B cell (primary cell): ENCODE measurements around the gene USP44.

Experiments
- EZH2 ChIP-seq: IDR thresholded peaks from 2 replicates; pipeline ENCODE4 v1.6.1; 2012; ENCODE audit warnings: borderline replicate concordance, low read depth, mild to moderate bottlenecking, moderate library complexity, low read length; ENCODE audit not compliant: insufficient read depth, poor library complexity, severe bottlenecking
- TF ChIP-seq, protein P1 (sequence below): fragments of 200-600 bp; IDR thresholded peaks from one replicate; pipeline ENCODE4 v1.8.0; 2022; ENCODE audit warnings: antibody characterized with exemption, mild to moderate bottlenecking

DNA sequence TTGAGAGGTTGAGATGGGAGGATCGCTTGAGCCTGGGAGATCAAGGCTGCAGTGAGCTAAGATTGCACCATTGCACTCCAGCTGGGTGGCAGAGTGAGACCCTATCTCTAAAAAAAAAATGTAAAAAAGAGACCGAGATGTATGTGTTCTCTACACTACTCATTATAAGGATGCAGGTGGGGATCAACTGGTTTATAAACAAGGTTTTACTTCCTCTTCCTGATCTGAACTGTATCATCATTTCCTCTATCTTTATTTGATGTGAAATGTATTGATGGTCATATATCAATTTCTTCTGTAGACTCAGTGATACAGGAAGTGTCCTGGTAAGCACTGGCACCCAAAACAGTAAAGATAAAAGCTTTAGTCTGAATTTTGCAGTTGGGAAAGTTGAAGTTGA lies 20.1 kb upstream of the USP44 start:
- TF ChIP-seq, protein P1, sequence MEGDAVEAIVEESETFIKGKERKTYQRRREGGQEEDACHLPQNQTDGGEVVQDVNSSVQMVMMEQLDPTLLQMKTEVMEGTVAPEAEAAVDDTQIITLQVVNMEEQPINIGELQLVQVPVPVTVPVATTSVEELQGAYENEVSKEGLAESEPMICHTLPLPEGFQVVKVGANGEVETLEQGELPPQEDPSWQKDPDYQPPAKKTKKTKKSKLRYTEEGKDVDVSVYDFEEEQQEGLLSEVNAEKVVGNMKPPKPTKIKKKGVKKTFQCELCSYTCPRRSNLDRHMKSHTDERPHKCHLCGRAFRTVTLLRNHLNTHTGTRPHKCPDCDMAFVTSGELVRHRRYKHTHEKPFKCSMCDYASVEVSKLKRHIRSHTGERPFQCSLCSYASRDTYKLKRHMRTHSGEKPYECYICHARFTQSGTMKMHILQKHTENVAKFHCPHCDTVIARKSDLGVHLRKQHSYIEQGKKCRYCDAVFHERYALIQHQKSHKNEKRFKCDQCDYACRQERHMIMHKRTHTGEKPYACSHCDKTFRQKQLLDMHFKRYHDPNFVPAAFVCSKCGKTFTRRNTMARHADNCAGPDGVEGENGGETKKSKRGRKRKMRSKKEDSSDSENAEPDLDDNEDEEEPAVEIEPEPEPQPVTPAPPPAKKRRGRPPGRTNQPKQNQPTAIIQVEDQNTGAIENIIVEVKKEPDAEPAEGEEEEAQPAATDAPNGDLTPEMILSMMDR, result no peak
- no peak for TF ChIP-seq EZH2
